Activated CD4-positive, alpha-beta T cell treated with anti-CD3 and anti-CD28 coated beads, Interleukin-2, amount 10 ng/mL, durations not matched to agents 7 days and 5 days (primary cell): Measurements from ENCODE around the gene ATP11B. TPM values are rescaled to one million over a fixed set of nuclear protein-coding genes. Genes with fewer than 3 reads are reported as not detected.
"Not testable (repeated sequence)": the region's sequence is repeated elsewhere in the genome, so short reads cannot be mapped to it uniquely, and the experiment has no call there.

Experiments used
- CTCF ChIA-PET: fragments of 350-600 bp; sonication (Branson Sonifier 250); formaldehyde crosslinking; loops from one replicate; lab custom pipeline; 2021; ENCODE audit warnings: antibody characterized with exemption; lab: Charles Lee
- POLR2A ChIA-PET: fragments of 350-600 bp; sonication (Branson Sonifier 250); formaldehyde crosslinking; loops from one replicate; lab custom pipeline; 2021; ENCODE audit warnings: antibody characterized with exemption; lab: Charles Lee
- DNase-seq: peaks from one replicate; pipeline ENCODE4 v3.0.0-alpha.2; 2020
- H3K27ac Mint-ChIP-seq: one replicate; pipeline ENCODE4 v1.8.0; 2021; ENCODE audit warnings: mild to moderate bottlenecking, moderate library complexity, mixed read lengths
- H3K27me3 Mint-ChIP-seq: one replicate; pipeline ENCODE4 v1.8.0; 2021; ENCODE audit warnings: mixed read lengths
- H3K36me3 Mint-ChIP-seq: one replicate; pipeline ENCODE4 v1.8.0; 2021; ENCODE audit warnings: low read depth, mixed read lengths
- H3K4me1 Mint-ChIP-seq: one replicate; pipeline ENCODE4 v1.8.0; 2021; ENCODE audit warnings: mixed read lengths
- H3K4me3 Mint-ChIP-seq: one replicate; pipeline ENCODE4 v1.8.0; 2021; ENCODE audit warnings: mild to moderate bottlenecking, moderate library complexity, mixed read lengths
- H3K9me3 Mint-ChIP-seq: one replicate; pipeline ENCODE4 v1.8.0; 2021; ENCODE audit warnings: mixed read lengths
- total RNA-seq, 2 experiments: library from RNA; stranded (reverse); gene quantifications; one replicate each; pipeline ENCODE4 v1.2.3, GENCODE V29; 2021

Gene ATP11B
- total RNA-seq, 2 experiments from 2014 or later: 104 to 105 TPM

GRCh38 chr3:182870917-182871316 is 77.6 kb downstream of the ATP11B start:
- POLR2A ChIA-PET, CTCF ChIA-PET, H3K27me3 Mint-ChIP-seq, H3K27ac Mint-ChIP-seq, H3K4me3 Mint-ChIP-seq, DNase-seq, H3K4me1 Mint-ChIP-seq, H3K9me3 Mint-ChIP-seq: not testable (repeated sequence)
- peaks cover 38% of the 10 kb centered on the region for H3K36me3 Mint-ChIP-seq

- POLR2A ChIA-PET: no interaction called here
Measured at GRCh38 chr3:182879031-182879611, 85.8 kb downstream of the ATP11B start.

GRCh38 chr3:182886497-182886896 is 93.2 kb downstream of the ATP11B start:
- H3K27ac Mint-ChIP-seq: no peak overlapping the region
- DNase-seq: no peak
- H3K36me3 Mint-ChIP-seq: peaks cover 26% of the 10 kb centered on the region
- no peak overlapping the region for H3K4me3 Mint-ChIP-seq
- no peaks in the 10 kb centered on the region for H3K27me3 Mint-ChIP-seq
- H3K9me3 Mint-ChIP-seq: no peaks in the 10 kb centered on the region
- CTCF ChIA-PET: interaction anchor here (1.2 kb wide), 1 partner anchor 39 kb away, joined by 3 read pairs; no protein-coding TSS in a partner anchor
- H3K4me1 Mint-ChIP-seq: no peaks in the 10 kb centered on the region
- POLR2A ChIA-PET: no interaction called here

More at GRCh38 chr3:182879031-182879611, 85.8 kb downstream of the ATP11B start:
- DNase-seq: no peak
- Mint-ChIP-seq H3K27me3 (no peaks in the 10 kb centered on the region), H3K9me3 (no peaks in the 10 kb centered on the region), H3K27ac (no peak overlapping the region), H3K36me3 (peaks cover 16% of the 10 kb centered on the region), H3K4me3 (no peak overlapping the region), H3K4me1 (no peaks in the 10 kb centered on the region)
- CTCF ChIA-PET: interaction anchor here (0.9 kb wide), 1 partner anchor 15 kb away, joined by 4 read pairs; no protein-coding TSS in a partner anchor

- ChIA-PET POLR2A (no interaction called here), CTCF (interaction anchor here (1.1 kb wide), 1 partner anchor 27 kb away, joined by 4 read pairs; no protein-coding TSS in a partner anchor)
- no peaks in the 10 kb centered on the region for H3K9me3 Mint-ChIP-seq
- no peaks in the 10 kb centered on the region for H3K27me3 Mint-ChIP-seq
- H3K4me3 Mint-ChIP-seq: no peak overlapping the region
- DNase-seq: no peak
- no peaks in the 10 kb centered on the region for H3K4me1 Mint-ChIP-seq
- H3K27ac Mint-ChIP-seq: no peak overlapping the region
- H3K36me3 Mint-ChIP-seq: peaks cover 49% of the 10 kb centered on the region
Measured at GRCh38 chr3:182889948-182890629, 96.8 kb downstream of the ATP11B start.

GRCh38 chr3:182891364-182891763 is 98.1 kb downstream of the ATP11B start:
- ChIA-PET POLR2A (no interaction called here), CTCF (no interaction called here)
- H3K9me3 Mint-ChIP-seq: no peaks in the 10 kb centered on the region
- H3K4me3 Mint-ChIP-seq: no peak overlapping the region
- peaks cover 48% of the 10 kb centered on the region for H3K36me3 Mint-ChIP-seq
- no peaks in the 10 kb centered on the region for H3K4me1 Mint-ChIP-seq
- no peak for DNase-seq
- H3K27ac Mint-ChIP-seq: no peak overlapping the region
- no peaks in the 10 kb centered on the region for H3K27me3 Mint-ChIP-seq

- ChIA-PET POLR2A (no interaction called here), CTCF (no interaction called here)
- Mint-ChIP-seq H3K36me3 (peaks cover 51% of the 10 kb centered on the region), H3K27ac (peak overlapping the region; percentile 16), H3K4me1 (no peaks in the 10 kb centered on the region), H3K27me3 (no peaks in the 10 kb centered on the region), H3K9me3 (no peaks in the 10 kb centered on the region), H3K4me3 (no peak overlapping the region)
- DNase-seq: no peak
Measured at GRCh38 chr3:182892226-182892625, 98.9 kb downstream of the ATP11B start.

- Mint-ChIP-seq H3K36me3 (peaks cover 49% of the 10 kb centered on the region), H3K27ac (no peak overlapping the region)
- POLR2A ChIA-PET: no interaction called here
Measured at GRCh38 chr3:182895513-182896112, 102.3 kb downstream of the ATP11B start.

GRCh38 chr3:182896553-182896952 is 103.2 kb downstream of the ATP11B start:
- no peaks in the 10 kb centered on the region for H3K9me3 Mint-ChIP-seq
- H3K4me3 Mint-ChIP-seq: no peak overlapping the region
- H3K27ac Mint-ChIP-seq: no peak overlapping the region
- peaks cover 44% of the 10 kb centered on the region for H3K36me3 Mint-ChIP-seq
- no peaks in the 10 kb centered on the region for H3K4me1 Mint-ChIP-seq
- DNase-seq: no peak
- no peaks in the 10 kb centered on the region for H3K27me3 Mint-ChIP-seq
- ChIA-PET POLR2A (no interaction called here), CTCF (no interaction called here)

More at GRCh38 chr3:182895513-182896112, 102.3 kb downstream of the ATP11B start:
- H3K4me3 Mint-ChIP-seq: no peak overlapping the region
- no peaks in the 10 kb centered on the region for H3K4me1 Mint-ChIP-seq
- no peaks in the 10 kb centered on the region for H3K27me3 Mint-ChIP-seq
- no peaks in the 10 kb centered on the region for H3K9me3 Mint-ChIP-seq
- DNase-seq: no peak
- CTCF ChIA-PET: interaction anchor here (0.6 kb wide), 1 partner anchor 76 kb away, joined by 3 read pairs; no protein-coding TSS in a partner anchor

- no peak overlapping the region for H3K27ac Mint-ChIP-seq
Measured at GRCh38 chr3:182902236-182902635, 108.9 kb downstream of the ATP11B start.

GRCh38 chr3:182904164-182904563 is 110.9 kb downstream of the ATP11B start:
- CTCF ChIA-PET: interaction anchor here (2.2 kb wide), 1 partner anchor 12 kb away, joined by 8 read pairs; no protein-coding TSS in a partner anchor
- H3K36me3 Mint-ChIP-seq: peaks cover 28% of the 10 kb centered on the region
- H3K9me3 Mint-ChIP-seq: no peaks in the 10 kb centered on the region
- H3K27me3 Mint-ChIP-seq: no peaks in the 10 kb centered on the region
- POLR2A ChIA-PET: no interaction called here
- peaks cover 5% of the 10 kb centered on the region for H3K4me1 Mint-ChIP-seq
- no peak overlapping the region for H3K4me3 Mint-ChIP-seq
- DNase-seq: no peak
- H3K27ac Mint-ChIP-seq: no peak overlapping the region

More at GRCh38 chr3:182902236-182902635, 108.9 kb downstream of the ATP11B start:
- Mint-ChIP-seq H3K4me3 (no peak overlapping the region), H3K36me3 (peaks cover 31% of the 10 kb centered on the region), H3K9me3 (no peaks in the 10 kb centered on the region), H3K27me3 (no peaks in the 10 kb centered on the region), H3K4me1 (peaks cover 4% of the 10 kb centered on the region)
- no peak for DNase-seq
- ChIA-PET CTCF (no interaction called here), POLR2A (no interaction called here)

- POLR2A ChIA-PET: no interaction called here
- Mint-ChIP-seq H3K9me3 (no peaks in the 10 kb centered on the region), H3K4me3 (no peak overlapping the region), H3K27ac (no peak overlapping the region), H3K36me3 (peaks cover 22% of the 10 kb centered on the region), H3K27me3 (no peaks in the 10 kb centered on the region), H3K4me1 (peaks cover 15% of the 10 kb centered on the region)
- CTCF ChIA-PET: no interaction called here
- DNase-seq: no peak
Measured at GRCh38 chr3:182905623-182906022, 112.3 kb downstream of the ATP11B start.

GRCh38 chr3:182906036-182906435 is 112.7 kb downstream of the ATP11B start:
- peaks cover 22% of the 10 kb centered on the region for H3K36me3 Mint-ChIP-seq
- H3K4me3 Mint-ChIP-seq: no peak overlapping the region
- peaks cover 19% of the 10 kb centered on the region for H3K4me1 Mint-ChIP-seq
- no peaks in the 10 kb centered on the region for H3K27me3 Mint-ChIP-seq
- POLR2A ChIA-PET: no interaction called here
- CTCF ChIA-PET: no interaction called here
- no peak overlapping the region for H3K27ac Mint-ChIP-seq
- no peaks in the 10 kb centered on the region for H3K9me3 Mint-ChIP-seq
- DNase-seq: no peak

- no peak overlapping the region for H3K4me3 Mint-ChIP-seq
Measured at GRCh38 chr3:182908471-182908870, 115.2 kb downstream of the ATP11B start.

More at GRCh38 chr3:182908471-182908870, 115.2 kb downstream of the ATP11B start:
- POLR2A ChIA-PET: no interaction called here
- no peak for DNase-seq
- CTCF ChIA-PET: interaction anchor here (1.1 kb wide), 1 partner anchor 24 kb away, joined by 3 read pairs; no protein-coding TSS in a partner anchor
- Mint-ChIP-seq H3K36me3 (peaks cover 26% of the 10 kb centered on the region), H3K27ac (no peak overlapping the region), H3K9me3 (no peaks in the 10 kb centered on the region), H3K4me1 (peaks cover 41% of the 10 kb centered on the region), H3K27me3 (no peaks in the 10 kb centered on the region)
